ENCODE data around the gene SCAP.
A peak's percentile ranks its signal among the peaks of the same experiment; 100 is the strongest.
"Not testable (repeated sequence)": the region's sequence is repeated elsewhere in the genome, so short reads cannot be mapped to it uniquely, and the experiment has no call there.

The SCAP gene

GRCh38 chr3:47481763-47482162 is 6.0 kb upstream of the SCAP start:
- not testable (repeated sequence) for DNase-seq

DNA sequence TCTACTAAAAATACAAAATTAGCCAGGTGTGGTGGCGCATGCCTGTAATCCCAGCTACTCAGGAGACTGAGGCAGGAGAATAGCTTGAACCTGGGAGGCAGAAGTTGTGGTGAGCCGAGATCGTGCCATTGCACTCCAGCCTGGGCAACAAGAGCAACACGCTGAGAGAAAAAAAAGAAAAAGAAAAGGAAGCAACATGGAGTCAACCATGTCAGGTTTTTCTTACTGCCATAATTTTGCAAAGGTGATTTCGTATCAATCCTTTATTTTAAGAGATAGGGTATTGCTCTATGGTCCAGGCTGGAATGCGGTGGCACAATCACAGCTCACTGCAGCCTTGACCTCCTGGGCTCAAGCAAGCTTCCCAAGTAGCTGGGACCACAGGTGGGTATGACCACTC is 4.5 kb upstream of the SCAP start:
- not testable (repeated sequence) for DNase-seq

DNA sequence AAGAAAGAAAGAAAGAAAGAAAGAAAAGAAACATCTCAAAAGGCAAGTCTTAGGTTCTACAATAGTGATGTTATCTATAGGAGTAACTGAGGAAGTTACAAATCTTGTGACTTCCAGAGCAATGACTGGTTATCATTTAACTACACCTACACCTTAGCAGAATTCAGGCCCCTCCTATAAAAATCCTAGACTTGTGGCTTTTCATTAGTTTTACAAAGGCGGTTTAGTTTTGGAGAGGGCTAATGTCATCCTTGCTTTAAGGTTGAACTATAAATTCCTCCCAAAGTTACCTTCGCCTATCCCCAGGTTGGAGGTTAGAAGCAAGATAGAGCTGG is 4.1 kb upstream of the SCAP start:
- no peak for DNase-seq

GRCh38 chr3:47478022-47478421 is 2.3 kb upstream of the SCAP start:
- DNase-seq, result no peak

DNA sequence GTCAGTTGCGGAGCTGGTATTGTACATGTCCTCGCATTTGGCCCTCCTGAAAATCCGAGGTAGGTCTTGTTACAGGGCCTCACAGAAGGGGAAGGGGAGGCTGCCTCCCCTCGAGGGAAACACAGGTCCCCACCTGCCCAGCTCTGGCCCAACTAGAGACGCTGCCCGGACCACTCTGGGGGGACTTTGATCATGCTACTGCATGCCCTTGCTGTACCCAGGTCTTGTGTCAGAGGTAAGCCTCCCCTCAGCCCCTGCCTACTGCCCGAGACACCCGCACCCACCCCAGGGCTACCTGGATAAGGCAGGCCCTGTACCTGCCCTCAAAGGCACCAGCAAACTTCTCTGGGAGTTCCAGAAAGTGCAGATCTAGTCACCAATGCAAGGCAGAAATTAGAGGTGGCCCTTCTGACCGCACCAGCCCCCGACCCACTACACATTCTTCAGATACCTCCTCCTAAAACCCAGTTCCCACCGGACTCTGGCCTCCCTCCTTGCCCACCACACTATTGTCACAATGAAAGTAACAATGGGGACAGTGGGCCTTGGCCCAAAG is 981 bp upstream of the SCAP start:
- no peak for DNase-seq

DNA sequence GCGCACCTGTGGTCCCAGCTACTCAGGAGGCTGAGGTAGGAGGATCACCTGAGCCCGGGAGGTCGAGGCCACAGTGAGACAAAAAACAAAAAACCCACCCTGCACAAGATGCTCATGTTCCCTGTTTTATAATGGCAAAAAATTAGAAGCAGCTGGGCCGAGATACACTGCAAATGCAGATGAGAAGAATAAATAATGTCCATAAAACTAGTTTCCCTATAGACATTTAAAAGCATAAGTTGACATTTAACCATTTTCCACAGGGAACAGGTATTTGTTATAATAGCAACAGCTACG is 537 bp upstream of the SCAP start:
- no peak for DNase-seq

GRCh38 chr3:47475029-47475569 is 642 bp downstream of the SCAP start:
- DNase-seq, result peak in 6 of 56 donors; percentile 21 to 59 (median 52)

GRCh38 chr3:47473391-47473790 is 2.4 kb downstream of the SCAP start:
- no peak for DNase-seq

- no peak for DNase-seq
Observed at GRCh38 chr3:47469616-47470015, 6.1 kb downstream of the SCAP start.

DNA sequence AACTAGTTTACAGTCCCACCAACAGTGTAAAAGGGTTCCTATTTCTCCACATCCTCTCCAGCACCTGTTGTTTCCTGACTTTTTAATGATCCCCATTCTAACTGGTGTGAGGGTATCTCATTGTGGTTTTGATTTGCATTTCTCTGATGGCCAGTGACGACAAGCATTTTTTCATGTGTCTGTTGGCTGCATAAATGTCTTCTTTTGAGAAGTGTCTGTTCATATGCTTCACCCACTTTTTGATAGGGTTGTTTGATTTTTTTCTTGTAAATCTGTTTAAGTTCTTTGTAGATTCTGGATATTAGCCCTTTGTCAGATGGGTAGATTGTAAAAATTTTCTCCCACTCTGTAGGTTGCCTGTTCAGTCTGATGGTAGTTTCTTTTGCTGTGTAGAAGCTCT is 7.4 kb downstream of the SCAP start:
- DNase-seq, result not testable (repeated sequence)

GRCh38 chr3:47464588-47464987 is 11.2 kb downstream of the SCAP start:
- no peak for DNase-seq

GRCh38 chr3:47459534-47460085 is 16.1 kb downstream of the SCAP start:
- DNase-seq, result not testable (repeated sequence)

DNA sequence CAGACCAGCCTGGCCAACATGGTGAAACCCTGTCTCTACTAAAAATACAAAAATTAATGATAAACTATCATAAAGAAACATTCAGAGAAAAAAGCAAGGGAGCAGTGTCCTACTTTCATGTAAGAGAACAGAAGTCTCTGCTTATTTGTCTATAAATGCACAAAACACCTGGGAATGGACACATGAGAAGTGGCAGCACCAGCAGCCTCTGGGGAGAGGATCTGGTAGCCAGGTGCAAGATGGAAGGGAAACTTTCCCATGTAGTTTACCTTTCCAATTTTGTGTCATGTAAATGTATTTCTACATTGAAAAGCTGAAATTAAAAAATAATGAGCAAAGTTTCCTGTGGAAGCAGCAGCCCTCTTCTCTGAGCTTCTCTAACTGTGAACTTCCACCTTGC is 18.8 kb downstream of the SCAP start:
- DNase-seq, result no peak

- no peak for DNase-seq
Observed at GRCh38 chr3:47455806-47456452, 19.8 kb downstream of the SCAP start.

- DNase-seq, result no peak
Observed at GRCh38 chr3:47452453-47453215, 23.1 kb downstream of the SCAP start.

GRCh38 chr3:47444103-47444502 is 31.6 kb downstream of the SCAP start:
- DNase-seq, result no peak

- DNase-seq, result no peak
Observed at GRCh38 chr3:47443611-47443995, 32.1 kb downstream of the SCAP start.

DNA sequence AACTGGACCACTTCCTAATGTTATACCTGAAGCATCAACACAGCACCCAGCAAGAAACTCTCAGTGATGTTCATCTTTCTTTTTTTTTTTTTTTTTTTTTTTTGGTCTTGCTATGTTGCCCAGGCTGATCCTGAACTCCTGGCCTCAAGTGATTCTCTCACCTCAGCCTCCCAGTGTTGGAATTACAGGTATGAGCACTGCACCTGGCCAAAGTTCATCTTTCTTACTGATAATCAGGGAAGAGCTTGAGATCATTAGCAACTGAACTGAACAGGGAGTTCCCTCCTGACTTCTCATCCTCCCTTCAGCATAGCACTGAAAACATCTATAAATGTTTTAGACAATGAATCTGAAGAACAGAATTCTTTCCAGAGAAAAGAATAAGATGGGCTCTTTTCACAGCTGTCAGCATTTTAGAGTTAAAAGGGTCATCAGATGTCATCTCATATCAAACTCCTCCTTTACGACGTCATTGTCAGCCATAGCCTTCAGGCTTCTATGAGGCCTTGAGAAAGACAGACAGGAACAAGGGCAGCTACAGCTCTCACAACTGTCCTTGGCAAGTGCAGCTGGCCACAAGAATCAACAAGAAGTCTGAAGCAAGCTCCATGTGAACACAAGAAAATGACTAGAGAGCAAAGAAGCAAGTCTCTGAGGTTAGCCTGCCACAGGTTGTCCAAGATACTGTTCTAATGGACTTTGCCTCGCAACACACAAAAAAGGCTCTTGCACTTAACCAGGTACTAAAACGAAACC is 33.8 kb downstream of the SCAP start:
- DNase-seq, result no peak

DNA sequence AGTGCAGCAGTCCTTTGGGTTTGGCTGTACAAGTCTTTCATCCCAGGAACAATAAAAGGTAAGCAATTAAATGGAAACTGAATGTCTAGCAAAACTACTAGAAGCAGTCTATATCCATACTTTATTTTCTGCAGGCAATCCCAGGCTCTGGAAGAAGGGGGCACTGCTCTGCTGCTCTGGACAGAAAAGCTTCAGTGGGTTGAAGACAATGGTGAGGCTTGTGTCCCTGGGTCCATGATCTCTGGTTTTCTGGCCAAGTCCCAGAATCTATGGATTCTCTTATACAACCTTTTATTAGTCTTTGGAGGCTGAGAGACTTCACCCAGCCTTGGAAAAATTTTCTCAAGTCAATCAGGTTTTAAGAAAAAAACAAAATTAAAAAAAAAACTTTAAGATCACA is 35.6 kb downstream of the SCAP start:
- peak in 29 of 56 donors; percentile 8 to 59 (median 34) for DNase-seq

DNA sequence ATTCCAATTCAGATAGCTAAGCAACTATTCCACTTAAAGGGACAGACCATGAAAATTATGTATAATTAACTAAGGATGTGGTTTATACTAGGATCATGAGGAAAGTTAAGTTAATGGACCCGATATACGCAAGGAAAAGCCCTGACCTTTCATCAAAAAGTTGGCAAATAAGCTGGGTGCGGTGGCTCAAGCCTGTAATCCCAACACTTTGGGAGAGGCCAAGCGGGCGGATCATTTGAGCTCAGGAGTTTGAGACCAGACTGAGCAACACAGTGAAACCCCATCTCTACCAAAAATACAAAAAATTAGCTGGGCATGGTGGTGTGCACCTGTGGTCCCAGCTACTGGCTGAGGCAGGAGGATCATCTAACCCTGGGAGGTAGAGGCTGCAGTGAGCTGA is 39.6 kb downstream of the SCAP start:
- no peak for DNase-seq

GRCh38 chr3:47434849-47435248 is 40.9 kb downstream of the SCAP start:
- DNase-seq, result no peak

GRCh38 chr3:47433796-47434195 is 41.9 kb downstream of the SCAP start:
- no peak for DNase-seq
